Measurements from ENCODE around the gene ARMCX5. TPM values are rescaled to one million over a fixed set of nuclear protein-coding genes. Genes with fewer than 3 reads are reported as not detected.

ARMCX5 gene
- total RNA-seq (2022; extraction: Qiagen RNA extraction; ENCODE audit: low read depth): 8.6 to 18.3 TPM (median 11.6 TPM) in 5 replicates

GRCh38 chrX:102599084-102599950 lies at the start of gene ARMCX5:
TSS of gene ARMCX5 (plus strand) at chrX:102599515. CDS start at chrX:102602142, 2,627 bp downstream.

DNA sequence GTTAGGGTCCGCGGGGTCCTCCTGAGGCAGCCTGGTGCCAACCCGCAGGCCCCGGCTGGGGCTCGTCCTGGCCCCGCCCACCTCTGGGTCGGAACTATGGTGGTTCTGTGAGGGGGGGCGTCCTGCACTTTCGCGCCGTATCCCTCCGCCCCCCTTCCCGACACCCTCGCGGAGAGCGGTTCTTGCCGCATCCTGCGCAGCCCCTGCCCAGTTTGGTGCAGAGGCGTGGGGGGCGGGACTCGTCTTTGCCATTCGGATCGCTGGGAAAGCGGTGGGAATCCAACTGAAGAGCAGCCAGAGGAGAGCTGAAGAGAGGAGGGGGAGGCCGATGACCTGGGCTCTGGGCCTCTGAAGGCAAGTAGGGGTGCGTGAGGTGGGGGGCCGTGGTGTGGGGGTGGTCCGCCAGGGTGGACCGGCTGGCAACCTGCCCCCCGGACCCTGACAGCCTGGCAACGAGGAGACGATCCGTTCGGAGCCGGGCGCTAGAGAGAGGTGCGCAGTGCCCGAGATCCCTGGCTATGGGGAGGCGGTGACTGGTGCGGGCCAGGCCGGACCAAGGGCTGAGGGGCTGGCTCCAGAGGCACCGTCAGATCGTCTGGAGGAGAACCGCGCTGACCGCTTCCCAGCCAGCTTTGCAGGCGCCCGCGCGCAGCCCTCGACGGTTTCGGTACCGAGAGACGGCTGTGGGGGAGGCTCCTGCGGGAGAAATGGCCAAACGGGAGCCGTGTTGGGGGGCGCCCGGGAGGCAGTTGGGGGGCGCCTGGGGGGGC lies 52.1 kb downstream of the ARMCX5 start, which contains the start of gene GPRASP1:
TSS of gene GPRASP1 (plus strand) at position 242 of the 770 bp plus-strand sequence. CDS start 2,431 bp downstream, outside the sequence.

Other genes with a start within 250 kb of the ARMCX5 start
- not detected in 5 replicates for gene NXF2B, start 159.5 kb upstream of the ARMCX5 start, total RNA-seq (2022; extraction: Qiagen RNA extraction; ENCODE audit: low read depth)
- not detected in 5 replicates for gene TCP11X2, start 127.7 kb upstream of the ARMCX5 start, total RNA-seq (2022; extraction: Qiagen RNA extraction; ENCODE audit: low read depth)
- gene TMSB15A, start 82.8 kb upstream of the ARMCX5 start, total RNA-seq (2022; extraction: Qiagen RNA extraction; ENCODE audit: low read depth): 0.15 to 1.1 TPM (median 0.71 TPM) in 5 replicates
- gene GPRASP1, start 52.0 kb downstream of the ARMCX5 start, total RNA-seq (2022; extraction: Qiagen RNA extraction; ENCODE audit: low read depth): 0.29 to 0.40 TPM (median 0.30 TPM) in 5 replicates
- 4.7 to 7.3 TPM (median 5.6 TPM) in 5 replicates for gene GPRASP2, start 112.9 kb downstream of the ARMCX5 start, total RNA-seq (2022; extraction: Qiagen RNA extraction; ENCODE audit: low read depth)
- 2.9 to 4.9 TPM (median 4.3 TPM) in 5 replicates for gene GPRASP3, start 121.2 kb downstream of the ARMCX5 start, total RNA-seq (2022; extraction: Qiagen RNA extraction; ENCODE audit: low read depth)

Data from A549 treated with DMSO at 1 μM for 4 hours (cell line).